ENCODE measurements around the gene NXPH3.

NXPH3 gene

GRCh38 chr17:49618028-49618611 is 42.4 kb downstream of the NXPH3 start:
- Histone ChIP-seq H3K9ac (no peak overlapping the region), H3K9me3 (no peaks in the 10 kb centered on the region), H3K27me3 (no peaks in the 10 kb centered on the region), H3K4me1 (peaks cover 12% of the 10 kb centered on the region), H3K4me2 (no peak overlapping the region), H4K20me1 (peaks cover 40% of the 10 kb centered on the region; the same call in 1 of the 2 replicates), H3K4me3 (no peak overlapping the region), H3K36me3 (peaks cover 92% of the 10 kb centered on the region), H3K27ac (no peak overlapping the region)
- TF ChIP-seq Cebpa-rat (IDR thresholded peaks at IDR 0.05) = no peak

DNA sequence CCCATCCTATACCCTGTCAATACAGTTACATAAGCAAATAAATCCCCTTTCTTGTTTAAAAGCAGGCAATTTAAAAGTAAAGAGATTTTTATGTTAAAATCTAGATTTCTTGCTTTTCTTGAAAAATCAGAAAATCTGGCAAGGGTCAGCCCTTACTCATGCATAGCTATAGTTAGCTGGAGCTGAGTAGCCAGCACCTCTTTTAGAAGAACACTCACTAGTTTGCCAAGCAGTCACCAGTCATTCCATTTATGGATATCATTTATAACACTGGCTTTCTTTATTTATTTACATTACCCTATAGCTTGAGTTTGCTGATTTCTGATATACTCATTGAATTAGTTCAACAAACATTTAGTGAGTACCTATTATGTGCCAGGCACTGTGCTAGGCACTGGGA is 45.7 kb downstream of the NXPH3 start:
- Histone ChIP-seq H3K4me3 (no peak overlapping the region), H3K9me3 (no peaks in the 10 kb centered on the region), H3K36me3 (peaks cover 87% of the 10 kb centered on the region), H3K4me2 (no peak overlapping the region), H3K27me3 (no peaks in the 10 kb centered on the region), H4K20me1 (peaks cover 63% of the 10 kb centered on the region), H3K9ac (no peak overlapping the region), H3K27ac (no peak overlapping the region), H3K4me1 (peaks cover 10% of the 10 kb centered on the region)
- no peak for TF ChIP-seq Cebpa-rat (IDR thresholded peaks at IDR 0.05)

DNA sequence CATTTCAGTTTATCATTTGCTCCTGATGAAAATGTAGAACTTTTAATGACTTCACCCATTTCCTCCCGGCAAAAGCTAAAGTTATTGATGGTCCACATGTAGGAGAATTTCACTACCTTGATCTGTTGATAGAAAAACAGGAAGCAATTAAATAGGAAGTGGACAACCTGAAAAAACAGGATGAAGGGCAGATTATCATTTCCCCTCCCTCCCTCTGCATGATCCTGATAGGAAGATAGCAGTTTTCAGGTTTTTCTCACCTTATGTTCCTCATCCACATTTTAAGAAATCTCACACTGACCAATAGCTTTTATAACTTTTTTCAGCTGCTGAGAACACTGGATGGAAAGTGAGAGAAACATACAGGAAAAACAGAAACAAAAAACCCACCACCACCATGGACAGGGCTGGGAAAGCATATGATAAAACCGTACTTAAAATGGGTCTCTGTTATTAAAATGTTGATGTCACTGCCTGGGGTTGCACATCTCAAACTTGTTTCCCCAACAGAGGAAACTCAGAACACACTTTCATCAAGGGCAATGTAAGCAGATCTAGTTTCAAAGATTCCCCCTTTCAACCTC is 46.4 kb downstream of the NXPH3 start:
- Histone ChIP-seq H3K9me3 (no peaks in the 10 kb centered on the region), H3K4me2 (no peak overlapping the region), H3K36me3 (peaks cover 82% of the 10 kb centered on the region), H3K27ac (no peak overlapping the region), H3K4me1 (peaks cover 4% of the 10 kb centered on the region), H3K27me3 (no peaks in the 10 kb centered on the region), H3K9ac (no peak overlapping the region), H4K20me1 (peaks cover 62% of the 10 kb centered on the region), H3K4me3 (no peak overlapping the region)
- TF ChIP-seq Cebpa-rat (IDR thresholded peaks at IDR 0.05) = no peak

- H3K4me3 ChIP-seq = no peak overlapping the region
- H4K20me1 ChIP-seq = peaks cover 88% of the 10 kb centered on the region
- no peak overlapping the region for H3K9ac ChIP-seq
- TF ChIP-seq Cebpa-rat (IDR thresholded peaks at IDR 0.05) = no peak
- no peaks in the 10 kb centered on the region for H3K9me3 ChIP-seq
- no peak overlapping the region for H3K4me2 ChIP-seq
- no peaks in the 10 kb centered on the region for H3K4me1 ChIP-seq
- no peak overlapping the region for H3K27ac ChIP-seq
- H3K36me3 ChIP-seq = peaks cover 54% of the 10 kb centered on the region
- no peaks in the 10 kb centered on the region for H3K27me3 ChIP-seq
These were observed 49.2 kb downstream of the NXPH3 start for GRCh38 chr17:49624896-49625295.

DNA sequence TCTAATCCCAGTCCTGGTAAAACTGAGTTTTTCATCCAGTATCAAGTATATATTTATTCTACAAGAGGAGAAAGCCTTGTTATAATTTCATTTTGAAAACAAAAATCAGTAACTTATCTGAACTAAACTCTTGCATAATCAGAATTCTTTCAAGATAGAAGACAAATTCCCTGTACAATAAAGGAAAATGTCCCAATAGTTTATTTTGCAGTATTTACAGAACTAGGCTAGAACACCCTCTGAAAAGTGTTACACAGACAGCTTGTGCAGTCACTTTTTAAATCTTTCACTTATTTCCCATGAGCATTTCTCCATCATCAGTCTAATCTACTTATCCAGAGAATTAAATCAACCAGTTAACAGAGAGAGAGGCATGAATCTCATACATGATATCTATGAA is 53.8 kb downstream of the NXPH3 start:
- H3K4me3 ChIP-seq = no peak overlapping the region
- no peak overlapping the region for H3K9ac ChIP-seq
- H4K20me1 ChIP-seq = peaks cover 99% of the 10 kb centered on the region
- no peak overlapping the region for H3K4me2 ChIP-seq
- no peak for TF ChIP-seq Cebpa-rat (IDR thresholded peaks at IDR 0.05)
- peaks cover 11% of the 10 kb centered on the region for H3K36me3 ChIP-seq
- H3K4me1 ChIP-seq = peaks cover 9% of the 10 kb centered on the region
- no peaks in the 10 kb centered on the region for H3K27me3 ChIP-seq
- no peaks in the 10 kb centered on the region for H3K9me3 ChIP-seq
- H3K27ac ChIP-seq = no peak overlapping the region

DNA sequence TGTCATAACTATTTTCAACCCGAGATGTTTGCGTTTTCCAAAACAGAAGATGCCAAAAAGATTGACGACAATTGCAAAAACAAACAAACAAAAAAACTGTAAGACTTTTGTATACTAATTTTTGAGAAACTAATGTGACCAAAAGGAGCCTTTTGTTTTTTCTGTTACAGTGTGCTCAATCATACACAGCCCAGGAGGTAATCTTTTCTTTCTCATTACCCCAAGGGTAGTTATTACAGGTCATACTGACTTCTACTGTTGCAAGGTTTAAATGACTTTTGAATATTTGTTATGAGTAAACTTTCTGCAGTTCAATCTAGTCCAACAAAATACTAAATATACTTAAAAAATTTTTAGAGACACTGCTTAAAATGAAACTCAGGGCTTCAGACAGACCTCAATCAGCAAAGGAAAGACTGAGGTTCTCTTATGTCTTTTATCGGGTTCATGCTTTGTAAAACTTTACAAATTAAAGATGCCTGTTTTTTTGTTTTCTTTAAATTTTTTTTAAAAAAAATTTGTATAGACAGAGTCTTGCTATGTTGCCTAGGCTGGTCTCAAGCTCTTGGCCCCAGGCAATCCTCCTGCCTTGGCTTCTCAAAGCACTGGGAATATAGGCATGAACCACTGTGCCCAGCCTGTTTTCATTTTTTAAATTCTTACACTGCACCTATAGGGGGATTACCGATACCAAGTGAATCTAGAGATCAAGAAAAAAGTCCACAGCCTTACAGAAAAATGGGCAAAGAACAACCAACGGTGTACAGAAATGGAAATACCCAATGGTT is 54.6 kb downstream of the NXPH3 start:
- no peaks in the 10 kb centered on the region for H3K27me3 ChIP-seq
- no peak overlapping the region for H3K27ac ChIP-seq
- TF ChIP-seq Cebpa-rat (IDR thresholded peaks at IDR 0.05) = no peak
- H3K4me2 ChIP-seq = no peak overlapping the region
- peaks cover 9% of the 10 kb centered on the region for H3K4me1 ChIP-seq
- H4K20me1 ChIP-seq = peaks cover 99% of the 10 kb centered on the region
- H3K4me3 ChIP-seq = no peak overlapping the region
- peaks cover 5% of the 10 kb centered on the region for H3K36me3 ChIP-seq
- no peaks in the 10 kb centered on the region for H3K9me3 ChIP-seq
- H3K9ac ChIP-seq = no peak overlapping the region

DNA sequence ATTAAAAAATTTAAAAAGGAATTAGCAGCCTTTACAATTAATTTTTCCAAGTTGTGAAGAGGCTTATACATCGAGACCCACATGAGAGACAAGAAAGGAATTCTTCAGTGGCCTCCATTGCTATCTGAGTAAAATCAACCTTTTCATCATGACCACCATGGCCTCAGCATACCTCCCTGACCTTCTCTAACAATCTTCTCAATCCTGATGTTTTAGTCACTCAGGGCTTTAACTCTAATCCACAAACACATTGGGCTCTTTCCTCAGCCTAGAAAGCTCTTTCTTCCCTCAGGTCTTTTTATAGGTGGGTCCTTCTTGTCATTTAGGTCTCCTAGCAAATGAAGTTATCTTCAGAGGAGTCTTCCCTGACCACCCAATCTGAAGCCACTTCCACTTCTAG is 55.8 kb downstream of the NXPH3 start:
- H3K9ac ChIP-seq = no peak overlapping the region
- H3K4me3 ChIP-seq = no peak overlapping the region
- H3K27ac ChIP-seq = no peak overlapping the region
- H3K36me3 ChIP-seq = no peaks in the 10 kb centered on the region; the same call in 1 of the 2 replicates
- no peak for TF ChIP-seq Cebpa-rat (IDR thresholded peaks at IDR 0.05)
- H3K4me2 ChIP-seq = no peak overlapping the region
- H4K20me1 ChIP-seq = peaks cover 96% of the 10 kb centered on the region
- no peaks in the 10 kb centered on the region for H3K27me3 ChIP-seq
- H3K9me3 ChIP-seq = no peaks in the 10 kb centered on the region
- peaks cover 9% of the 10 kb centered on the region for H3K4me1 ChIP-seq

All from BLaER1 (cell line).